GM21423 (cell line): ENCODE data around the gene TRDN.

Source experiments
- ATAC-seq: cut with Tn5 transposase; IDR thresholded peaks from one replicate; pipeline ENCODE4 v1.9.1; 2021; ENCODE audit warnings: mild to moderate bottlenecking, moderate library complexity; ENCODE audit not compliant: unreplicated experiment

TRDN gene

GRCh38 chr6:123417535-123417934 lies 219.2 kb downstream of the TRDN start:
- no peak for ATAC-seq

GRCh38 chr6:123415844-123416468 lies 220.8 kb downstream of the TRDN start:
- ATAC-seq, result peak; percentile 95

- no peak for ATAC-seq
Observed at GRCh38 chr6:123404975-123405374, 231.8 kb downstream of the TRDN start.

GRCh38 chr6:123402052-123402451 lies 234.7 kb downstream of the TRDN start:
- peak; percentile 92 for ATAC-seq

- ATAC-seq, result no peak
Observed at GRCh38 chr6:123398072-123398471, 238.7 kb downstream of the TRDN start.

- no peak for ATAC-seq
Observed at GRCh38 chr6:123393331-123393730, 243.4 kb downstream of the TRDN start.

- no peak for ATAC-seq
Observed at GRCh38 chr6:123383718-123384117, 253.0 kb downstream of the TRDN start.

- ATAC-seq, result no peak
Observed at GRCh38 chr6:123380257-123380656, 256.5 kb downstream of the TRDN start.

- ATAC-seq, result no peak
Observed at GRCh38 chr6:123372737-123373136, 264.0 kb downstream of the TRDN start.

- no peak for ATAC-seq
Observed at GRCh38 chr6:123363912-123364311, 272.8 kb downstream of the TRDN start.

GRCh38 chr6:123360359-123360758 lies 276.4 kb downstream of the TRDN start:
- no peak for ATAC-seq

- ATAC-seq, result no peak
Observed at GRCh38 chr6:123352705-123353104, 284.0 kb downstream of the TRDN start.

- no peak for ATAC-seq
Observed at GRCh38 chr6:123352279-123352678, 284.5 kb downstream of the TRDN start.

GRCh38 chr6:123343836-123344235 lies 292.9 kb downstream of the TRDN start:
- no peak for ATAC-seq

GRCh38 chr6:123338394-123338793 lies 298.4 kb downstream of the TRDN start:
- no peak for ATAC-seq

- no peak for ATAC-seq
Observed at GRCh38 chr6:123333000-123333756, 303.6 kb downstream of the TRDN start.

GRCh38 chr6:123332070-123332469 lies 304.7 kb downstream of the TRDN start:
- ATAC-seq, result no peak

GRCh38 chr6:123329337-123329736 lies 307.4 kb downstream of the TRDN start:
- no peak for ATAC-seq

GRCh38 chr6:123323452-123324329 lies 313.1 kb downstream of the TRDN start:
- no peak for ATAC-seq

- no peak for ATAC-seq
Observed at GRCh38 chr6:123321020-123321419, 315.7 kb downstream of the TRDN start.

- no peak for ATAC-seq
Observed at GRCh38 chr6:123316733-123317323, 319.9 kb downstream of the TRDN start.
